Erythroblast (primary cell): Measurements from ENCODE around the gene ALS2CL.

Experiments
- DNase-seq, 2 experiments: peaks; one replicate each; lab custom pipeline; 2025; lab: John Stamatoyannopoulos, UW
- GATA1 ChIP-seq: IDR thresholded peaks from 2 replicates; pipeline ENCODE4 v1.6.1; 2011; ENCODE audit warnings: low read depth, mild to moderate bottlenecking, control low read depth, low read length, moderate library complexity
- POLR2A ChIP-seq: IDR thresholded peaks from 2 replicates; pipeline ENCODE4 v1.6.1; 2011; ENCODE audit warnings: mild to moderate bottlenecking, low read length

The ALS2CL gene

GRCh38 chr3:46664971-46665762 is 28.3 kb downstream of the ALS2CL start:
- DNase-seq, result no peak
- TF ChIP-seq POLR2A, result no peak
- no peak for TF ChIP-seq GATA1

DNA sequence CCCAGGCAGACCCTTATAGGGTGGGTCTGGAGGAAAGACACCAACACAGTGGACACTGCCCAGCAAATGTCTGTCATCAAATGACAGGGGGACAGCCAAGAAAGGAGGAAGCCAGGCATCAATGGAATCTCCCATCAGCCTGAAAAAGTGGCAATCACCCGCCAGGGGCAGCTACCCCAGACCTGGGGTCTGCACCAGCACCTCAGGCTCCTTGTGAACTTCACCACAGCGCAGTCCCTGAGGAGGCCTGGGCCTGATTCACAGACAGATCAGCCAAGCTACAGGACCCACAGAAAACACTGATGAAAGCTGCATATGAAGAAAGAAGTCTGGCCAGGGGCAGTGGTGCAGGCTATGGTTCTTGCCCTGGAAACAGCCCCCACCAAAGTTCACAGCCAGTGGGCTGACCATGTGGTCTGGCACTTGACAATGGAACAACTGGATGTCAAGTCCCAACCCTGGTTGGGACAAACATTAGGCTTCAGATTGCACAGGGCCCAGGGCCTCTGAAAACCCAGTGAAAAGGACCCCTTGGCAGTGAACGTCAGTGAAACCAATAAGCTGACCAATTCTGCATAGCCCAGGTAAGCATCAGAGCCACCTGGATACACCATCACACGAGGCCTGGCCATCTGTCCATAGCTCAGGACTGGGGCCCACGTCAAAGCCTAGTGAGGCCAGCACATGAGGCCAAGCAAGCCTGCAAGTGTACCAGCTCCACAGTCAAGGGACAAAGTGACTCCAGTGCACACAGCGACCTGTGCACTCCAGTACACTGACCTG is 29.1 kb downstream of the ALS2CL start:
- DNase-seq, result no peak
- TF ChIP-seq GATA1, result no peak
- TF ChIP-seq POLR2A, result no peak

DNA sequence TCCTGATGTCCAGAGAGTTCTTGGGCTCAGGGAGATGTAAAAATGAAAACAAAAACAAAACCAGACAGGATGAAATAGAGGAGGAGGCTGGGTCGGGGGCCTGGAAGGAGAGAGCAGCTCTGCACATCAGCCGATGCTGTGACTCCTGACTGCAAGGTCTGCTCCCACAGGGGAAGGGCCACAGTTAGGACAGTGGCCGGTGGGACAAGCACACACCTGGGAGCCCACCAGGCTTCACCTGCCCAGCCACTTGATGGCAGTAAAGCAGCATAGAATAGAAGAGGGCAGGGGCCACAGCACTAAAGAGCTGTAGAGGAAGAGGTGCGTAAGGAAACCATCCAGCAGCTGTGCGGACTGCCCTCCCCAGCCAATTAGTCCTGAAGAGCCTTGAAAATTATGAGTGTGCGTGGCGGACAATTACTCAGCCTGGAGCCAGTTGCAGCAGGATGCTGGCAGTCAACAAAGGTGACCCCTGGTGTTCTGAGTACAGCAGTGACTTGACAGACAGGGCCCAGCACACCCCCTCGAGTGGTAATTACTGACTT is 29.8 kb downstream of the ALS2CL start:
- TF ChIP-seq POLR2A (no peak), GATA1 (no peak)
- DNase-seq, result no peak

DNA sequence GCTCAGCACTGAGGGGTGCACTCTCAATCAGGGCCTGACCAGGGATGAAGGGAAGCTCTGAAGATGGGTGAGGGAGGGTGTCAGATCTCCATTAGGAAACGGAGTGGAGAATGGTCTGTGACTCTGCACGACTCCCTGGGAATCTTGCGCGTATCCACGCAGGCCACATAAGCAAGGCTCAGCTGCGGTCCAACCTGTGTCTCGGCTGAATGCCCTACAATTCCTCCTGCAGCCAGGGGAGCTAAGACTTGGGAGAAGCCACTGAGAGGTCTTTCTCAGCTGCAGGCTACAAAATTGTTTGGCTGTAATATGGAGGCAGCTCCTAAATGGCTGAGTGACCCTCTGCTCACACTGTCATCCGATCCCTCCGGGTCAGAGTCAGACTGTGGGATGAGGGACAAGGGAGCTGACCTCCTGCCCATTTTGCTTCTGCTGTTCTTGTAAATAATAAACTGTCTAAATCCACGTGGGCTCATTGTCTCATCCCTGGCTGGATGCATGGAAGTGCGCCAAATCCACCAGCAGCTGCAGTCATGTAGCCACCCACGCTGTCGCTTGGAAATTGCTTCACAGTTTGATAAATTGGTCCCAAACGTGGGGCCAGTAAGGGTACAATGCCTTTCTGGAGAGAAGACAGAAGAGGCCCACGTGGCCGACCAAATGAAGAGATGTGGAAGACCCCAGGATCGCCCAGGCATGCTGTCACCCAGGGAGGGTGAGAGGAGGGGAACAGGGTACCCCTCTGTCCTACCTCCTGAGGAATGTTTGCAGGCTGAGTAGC is 30.5 kb downstream of the ALS2CL start:
- DNase-seq, result no peak
- TF ChIP-seq GATA1, result no peak
- no peak for TF ChIP-seq POLR2A

DNA sequence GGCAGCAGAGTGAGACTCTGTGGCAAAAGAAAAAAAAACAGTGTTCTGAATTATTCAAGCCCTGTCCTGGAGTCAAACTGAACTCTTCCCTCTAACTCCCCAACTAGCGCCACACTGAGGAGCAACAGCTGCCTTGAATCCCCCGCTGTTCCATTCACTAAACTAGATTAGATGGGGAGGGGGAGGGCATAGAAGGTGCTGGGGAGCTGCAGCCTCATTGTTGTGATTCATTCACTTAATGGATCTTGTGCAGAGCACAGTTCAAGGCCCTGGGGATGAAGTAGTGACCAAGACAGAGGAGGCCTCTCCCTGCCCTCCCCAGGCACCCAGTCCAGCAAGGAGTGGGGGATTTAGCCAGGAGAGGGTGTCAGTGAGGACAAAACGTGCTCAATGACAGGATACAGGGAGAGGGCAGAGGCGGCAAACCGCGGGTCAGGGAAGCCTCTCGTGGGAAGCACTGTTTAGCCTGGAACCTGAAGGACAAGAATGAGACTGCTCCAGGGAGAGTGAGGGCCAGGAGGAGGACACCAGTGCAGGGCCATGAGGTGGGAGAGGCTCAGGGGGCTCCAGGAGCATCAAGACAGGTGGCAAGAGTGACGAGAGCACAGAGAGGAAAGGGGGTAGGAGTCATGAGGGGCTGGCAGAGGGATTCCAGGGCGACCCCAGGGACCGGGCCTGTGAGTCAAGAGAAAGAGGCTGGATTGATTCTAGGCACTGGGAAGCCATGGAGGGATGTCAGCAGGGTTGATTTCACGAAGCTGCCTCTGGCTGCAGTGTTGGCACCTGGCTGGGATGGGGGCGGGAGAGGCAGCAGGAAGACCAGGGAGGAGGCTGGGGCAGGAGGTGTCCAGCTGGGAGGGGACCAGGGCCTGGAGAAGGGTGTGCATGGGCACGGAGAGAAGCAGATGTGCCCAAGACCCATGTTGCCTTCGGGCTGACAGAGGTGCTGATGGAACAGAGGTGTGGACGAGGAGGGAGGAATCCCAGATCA is 31.4 kb downstream of the ALS2CL start:
- no peak for DNase-seq
- no peak for TF ChIP-seq POLR2A

DNA sequence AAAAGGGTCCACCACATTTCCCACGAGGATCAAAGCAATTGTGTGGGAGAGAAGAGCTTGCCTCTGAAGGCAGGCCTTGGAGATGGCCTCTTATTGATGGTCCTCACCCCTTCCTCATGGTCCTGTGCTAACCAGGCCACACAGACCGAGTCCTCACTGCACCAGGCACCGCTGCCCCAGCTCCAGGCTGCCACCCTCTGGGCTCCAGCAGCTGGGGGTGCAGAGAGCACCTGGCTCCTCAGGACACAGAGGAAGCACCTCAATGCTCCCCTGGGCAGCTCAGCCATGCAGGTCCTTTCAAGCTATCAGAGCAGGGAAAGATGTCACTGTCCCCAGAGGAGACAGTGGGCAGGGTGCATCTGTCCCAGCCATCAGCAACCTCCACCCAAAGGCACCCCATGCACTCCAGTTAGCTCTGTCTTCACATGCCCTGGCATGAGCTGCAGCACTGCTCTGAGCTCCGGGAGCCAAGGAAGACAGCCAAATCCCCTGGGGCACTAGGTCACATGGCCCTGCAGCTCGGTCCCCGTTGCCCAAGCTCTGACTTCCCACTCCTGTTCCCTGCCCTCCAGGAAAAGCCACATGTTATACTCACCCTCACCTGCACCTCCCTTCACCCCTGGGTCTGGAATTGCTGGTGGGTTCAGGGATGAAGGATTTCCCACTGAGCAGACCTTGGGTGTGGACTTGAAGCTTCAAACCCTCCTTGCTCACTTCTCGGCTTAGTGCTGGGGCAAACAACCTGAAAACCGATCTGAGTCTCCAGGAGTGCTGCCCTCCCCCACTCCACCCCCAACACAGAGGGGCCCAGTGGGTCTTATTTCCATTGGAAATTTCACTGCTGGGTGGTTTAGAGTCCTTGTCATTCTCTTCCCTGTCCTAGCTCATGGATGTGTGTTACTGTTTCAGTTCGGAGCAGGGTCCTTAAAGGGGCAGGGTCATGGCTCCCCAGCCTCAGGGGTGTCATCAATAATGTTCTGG is 32.6 kb downstream of the ALS2CL start:
- TF ChIP-seq GATA1 (no peak), POLR2A (no peak)
- no peak for DNase-seq

DNA sequence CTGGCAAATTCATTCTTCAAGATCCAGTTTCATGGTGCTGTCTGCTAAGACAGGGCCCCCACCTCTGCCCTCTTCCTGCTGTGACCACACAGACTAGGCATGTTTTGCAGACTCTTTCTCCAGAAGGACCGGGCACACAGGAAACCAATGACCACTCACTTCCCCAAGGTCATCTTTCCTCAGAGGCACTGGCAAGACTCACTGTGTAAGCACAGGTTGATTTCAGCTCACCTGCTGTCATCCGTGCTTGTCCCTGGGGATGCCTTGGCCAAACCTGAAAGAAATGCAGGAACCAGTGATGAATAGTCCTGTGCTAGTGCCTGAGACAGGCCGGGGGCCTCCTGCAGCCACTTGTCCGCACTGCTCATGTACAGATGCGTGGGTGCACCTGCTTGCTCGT is 33.5 kb downstream of the ALS2CL start:
- DNase-seq, result no peak
- TF ChIP-seq GATA1, result no peak
- no peak for TF ChIP-seq POLR2A

DNA sequence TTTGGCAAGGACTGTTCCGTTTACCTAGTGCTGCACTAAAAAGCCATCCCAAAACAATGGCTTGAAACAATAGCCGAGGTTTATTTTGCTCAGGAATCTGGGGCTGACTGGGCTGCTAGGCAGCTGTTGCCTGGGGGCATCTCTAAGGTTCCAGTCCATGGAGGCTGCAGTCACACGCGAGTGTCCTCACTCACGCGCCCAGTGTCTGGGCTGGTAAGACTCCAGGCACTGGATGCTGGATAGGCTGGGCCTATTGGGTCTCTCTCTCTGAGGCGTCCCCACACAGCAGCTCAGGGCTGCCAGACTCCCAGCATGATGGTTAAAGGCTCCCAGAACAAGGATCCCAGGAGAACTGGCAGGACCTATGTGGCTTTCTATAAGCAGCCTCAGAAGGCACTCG is 34.2 kb downstream of the ALS2CL start:
- no peak for DNase-seq
- TF ChIP-seq GATA1, result no peak
- no peak for TF ChIP-seq POLR2A

DNA sequence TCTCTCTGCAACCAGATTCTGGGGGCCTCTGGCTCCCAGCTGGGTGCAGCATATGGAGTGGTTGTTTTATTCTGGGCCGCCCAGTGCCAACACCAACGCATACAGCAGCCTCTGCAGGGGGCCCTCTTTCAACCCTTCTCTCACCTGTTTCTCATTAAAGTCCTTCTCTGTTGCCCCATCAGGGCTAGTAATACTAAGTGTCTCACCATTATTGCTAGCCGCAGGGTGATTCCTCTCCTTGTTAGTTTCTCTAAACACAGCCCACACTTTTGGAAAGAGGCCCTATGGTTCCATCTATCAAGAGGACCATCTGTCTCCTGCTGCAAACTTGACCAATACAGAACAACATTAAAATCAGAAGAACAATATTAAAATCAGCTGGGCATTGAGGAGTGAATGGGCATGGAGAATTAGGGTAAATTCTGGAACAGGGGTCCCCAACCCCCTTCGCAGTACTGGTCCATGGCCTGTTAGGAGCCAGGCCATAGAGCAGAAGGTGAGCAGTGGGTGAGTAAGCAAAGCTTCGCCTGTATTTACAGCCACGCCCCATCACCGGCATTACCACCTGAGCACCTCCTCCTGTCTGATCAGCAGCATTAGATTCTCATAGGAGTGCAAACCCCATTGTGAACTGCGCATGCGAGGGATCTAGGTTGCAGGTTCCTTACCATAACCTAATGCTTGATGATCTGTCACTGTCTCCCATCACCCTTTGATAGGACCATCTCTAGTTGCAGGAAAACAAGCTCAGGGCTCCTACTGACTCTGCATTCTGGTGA is 36.5 kb downstream of the ALS2CL start:
- no peak for DNase-seq
- TF ChIP-seq GATA1, result no peak
- no peak for TF ChIP-seq POLR2A

GRCh38 chr3:46655271-46655670 is 38.2 kb downstream of the ALS2CL start:
- no peak for DNase-seq
- TF ChIP-seq POLR2A (no peak), GATA1 (no peak)

DNA sequence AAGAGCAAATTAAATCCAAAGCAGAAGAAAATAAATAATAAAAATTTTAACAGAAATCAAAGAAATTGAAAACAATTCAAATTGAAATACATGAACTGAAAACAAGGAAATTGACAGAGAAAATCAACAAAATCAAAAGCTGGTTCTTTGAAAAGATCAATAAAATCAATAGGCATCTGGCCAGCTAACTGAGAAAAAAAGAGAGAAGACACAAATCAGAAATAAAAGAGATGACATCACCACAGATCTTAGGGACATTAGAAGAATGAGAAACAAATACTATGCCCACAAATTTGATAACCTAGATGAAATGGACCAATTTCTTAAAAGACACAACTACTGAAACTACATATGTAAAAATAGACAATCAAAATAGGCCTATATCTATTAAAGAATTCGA is 42.4 kb downstream of the ALS2CL start:
- no peak for DNase-seq
- TF ChIP-seq GATA1 (no peak), POLR2A (no peak)
